ENCODE data around the gene CCDC127. TPM values are rescaled to one million over a fixed set of nuclear protein-coding genes. Genes with fewer than 3 reads are reported as not detected.

CCDC127 gene
- total RNA-seq, 1 experiment from 2014 or later, result 5.4 TPM

DNA sequence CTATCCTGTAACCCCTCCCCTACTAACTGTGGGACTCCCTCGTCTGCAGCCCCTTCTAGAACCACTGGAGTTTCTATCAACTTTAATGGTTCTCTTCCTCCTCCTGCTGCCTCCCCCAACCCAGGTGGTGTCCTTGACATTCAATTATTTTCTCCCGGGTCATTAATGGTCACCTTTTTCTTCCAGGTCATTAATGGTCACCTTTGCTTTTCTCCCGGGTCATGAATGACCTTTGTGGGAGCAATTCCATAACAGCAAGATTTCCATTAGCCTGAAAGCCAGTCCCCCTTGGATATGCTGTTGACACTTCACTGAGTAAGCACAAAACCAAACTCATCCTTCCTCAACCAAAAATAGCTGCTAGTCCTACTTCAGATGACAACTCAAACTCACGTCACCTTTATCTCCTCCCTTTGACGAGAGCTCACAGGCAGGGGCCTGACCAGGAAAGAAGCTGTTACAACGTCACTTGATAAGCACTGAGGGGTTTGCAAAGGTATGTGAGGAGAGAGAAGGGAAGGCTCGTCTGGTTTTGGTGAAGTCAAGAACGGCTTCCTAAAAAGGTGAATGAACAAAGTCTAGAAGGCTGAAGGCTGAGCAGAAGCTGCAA lies 10.9 kb downstream of the CCDC127 start:
- peak; percentile 40 for DNase-seq
- POLR2A ChIA-PET (ENCODE audit: unreplicated experiment), result interaction anchor here (0.6 kb wide), 1 partner anchor 450 kb away, joined by 5 read pairs; no protein-coding TSS in a partner anchor
- ATAC-seq, result peak; percentile 62
- peaks cover 25% of the 10 kb centered on the region for H3K4me1 ChIP-seq (ENCODE audit: insufficient read depth, low read length)
- H3K4me3 ChIP-seq (ENCODE audit: low read length), result no peak overlapping the region
- H3K79me2 ChIP-seq (ENCODE audit: low read length), result peaks cover 48% of the 10 kb centered on the region
- H3K4me2 ChIP-seq (ENCODE audit: low read length), result no peak overlapping the region; the same call in 1 of the 2 replicates
- H2AFZ ChIP-seq (ENCODE audit: low read length), result no peak overlapping the region
- CTCF ChIA-PET, result no interaction called here
- H4K20me1 ChIP-seq (ENCODE audit: low read length), result peaks cover 4% of the 10 kb centered on the region; the same call in 1 of the 2 replicates
- peak overlapping the region; percentile 83 for H3K27ac ChIP-seq (ENCODE audit: low read length)
- no peaks in the 10 kb centered on the region for H3K9me2 ChIP-seq (replicated peaks; ENCODE audit: low read length)
- no peaks in the 10 kb centered on the region for H3F3A ChIP-seq (ENCODE audit: low read length, unreplicated experiment)
- BruUV-seq (replicated peaks), result no TSS peak
- TF ChIP-seq, protein P1, sequence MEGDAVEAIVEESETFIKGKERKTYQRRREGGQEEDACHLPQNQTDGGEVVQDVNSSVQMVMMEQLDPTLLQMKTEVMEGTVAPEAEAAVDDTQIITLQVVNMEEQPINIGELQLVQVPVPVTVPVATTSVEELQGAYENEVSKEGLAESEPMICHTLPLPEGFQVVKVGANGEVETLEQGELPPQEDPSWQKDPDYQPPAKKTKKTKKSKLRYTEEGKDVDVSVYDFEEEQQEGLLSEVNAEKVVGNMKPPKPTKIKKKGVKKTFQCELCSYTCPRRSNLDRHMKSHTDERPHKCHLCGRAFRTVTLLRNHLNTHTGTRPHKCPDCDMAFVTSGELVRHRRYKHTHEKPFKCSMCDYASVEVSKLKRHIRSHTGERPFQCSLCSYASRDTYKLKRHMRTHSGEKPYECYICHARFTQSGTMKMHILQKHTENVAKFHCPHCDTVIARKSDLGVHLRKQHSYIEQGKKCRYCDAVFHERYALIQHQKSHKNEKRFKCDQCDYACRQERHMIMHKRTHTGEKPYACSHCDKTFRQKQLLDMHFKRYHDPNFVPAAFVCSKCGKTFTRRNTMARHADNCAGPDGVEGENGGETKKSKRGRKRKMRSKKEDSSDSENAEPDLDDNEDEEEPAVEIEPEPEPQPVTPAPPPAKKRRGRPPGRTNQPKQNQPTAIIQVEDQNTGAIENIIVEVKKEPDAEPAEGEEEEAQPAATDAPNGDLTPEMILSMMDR (conservative IDR thresholded peaks at IDR 0.05; ENCODE audit: low read depth, low read length), result no peak
- TF ChIP-seq EZH2phosphoT487 (IDR thresholded peaks at IDR 0.05; ENCODE audit: borderline replicate concordance, low read length), result no peak
- TF ChIP-seq EZH2 (IDR thresholded peaks at IDR 0.05; ENCODE audit: low read length, unreplicated experiment), result no peak
- H3K9ac ChIP-seq (ENCODE audit: low read length), result peak overlapping the region; percentile 58
- no peaks in the 10 kb centered on the region for H3K27me3 ChIP-seq (ENCODE audit: low read length)
- intact Hi-C loops (cut with micrococcal nuclease), result no loop called here
- no peaks in the 10 kb centered on the region for H3K9me3 ChIP-seq (ENCODE audit: low read length)
- peaks cover 14% of the 10 kb centered on the region; the same call in 1 of the 2 replicates for H3K36me3 ChIP-seq (ENCODE audit: low read depth, low read length)

GRCh38 chr5:206406-206805 lies 11.5 kb downstream of the CCDC127 start:
- Histone ChIP-seq H3K36me3 (ENCODE audit: low read depth, low read length) (peaks cover 14% of the 10 kb centered on the region; the same call in 1 of the 2 replicates), H3F3A (ENCODE audit: low read length, unreplicated experiment) (no peaks in the 10 kb centered on the region), H3K4me1 (ENCODE audit: insufficient read depth, low read length) (peaks cover 25% of the 10 kb centered on the region), H3K9ac (ENCODE audit: low read length) (peak overlapping the region; percentile 58; the same call in 1 of the 2 replicates), H3K79me2 (ENCODE audit: low read length) (peaks cover 48% of the 10 kb centered on the region), H3K4me3 (ENCODE audit: low read length) (no peak overlapping the region), H3K4me2 (ENCODE audit: low read length) (no peak overlapping the region), H4K20me1 (ENCODE audit: low read length) (peaks cover 4% of the 10 kb centered on the region; the same call in 1 of the 2 replicates), H3K27me3 (ENCODE audit: low read length) (no peaks in the 10 kb centered on the region), H3K9me2 (replicated peaks; ENCODE audit: low read length) (no peaks in the 10 kb centered on the region), H3K27ac (ENCODE audit: low read length) (peak overlapping the region; percentile 83), H2AFZ (ENCODE audit: low read length) (no peak overlapping the region), H3K9me3 (ENCODE audit: low read length) (no peaks in the 10 kb centered on the region)
- intact Hi-C loops (cut with micrococcal nuclease), result no loop called here
- BruUV-seq (replicated peaks), result no TSS peak
- ChIA-PET CTCF (no interaction called here), POLR2A (ENCODE audit: unreplicated experiment) (no interaction called here)
- peak; percentile 76 for ATAC-seq
- TF ChIP-seq, protein P1 (conservative IDR thresholded peaks at IDR 0.05; ENCODE audit: low read depth, low read length), result no peak
- no peak for TF ChIP-seq EZH2 (IDR thresholded peaks at IDR 0.05; ENCODE audit: low read length, unreplicated experiment)
- TF ChIP-seq EZH2phosphoT487 (IDR thresholded peaks at IDR 0.05; ENCODE audit: borderline replicate concordance, low read length), result no peak
- no peak for DNase-seq
